ENCODE data around the gene PI4KA.

GRCh38 chr22:20864186-20864908 lies 5.7 kb upstream of the PI4KA start:
- TF ChIP-seq BCLAF1 (IDR thresholded peaks at IDR 0.05): no peak
- no peak for TF ChIP-seq HOXA7 (CRISPR knock-in tag; IDR thresholded peaks at IDR 0.05)
- TF ChIP-seq TAF1 (CRISPR knock-in tag; IDR thresholded peaks at IDR 0.05): no peak
- TF ChIP-seq CTCF (CRISPR knock-in tag; IDR thresholded peaks at IDR 0.05): no peak
- TF ChIP-seq ZNF512 (CRISPR knock-in tag; IDR thresholded peaks at IDR 0.05): no peak
- TF ChIP-seq ATF1 (CRISPR knock-in tag; IDR thresholded peaks at IDR 0.05): no peak
- no peak for TF ChIP-seq NFIC (IDR thresholded peaks at IDR 0.05; ENCODE audit: low read length)
- no peak for TF ChIP-seq RCOR2 (CRISPR knock-in tag; IDR thresholded peaks at IDR 0.05)

Data from HepG2 (cell line).